ENCODE data around the gene MCMBP.
A peak's percentile ranks its signal among the peaks of the same experiment; 100 is the strongest.
"Not testable (repeated sequence)": the region's sequence is repeated elsewhere in the genome, so short reads cannot be mapped to it uniquely, and the experiment has no call there.

Gene MCMBP

GRCh38 chr10:119827430-119827829, 45.2 kb downstream of the MCMBP start:
- FAIRE-seq = no peak

GRCh38 chr10:119826771-119827170, 45.9 kb downstream of the MCMBP start:
- no peak for FAIRE-seq

- no peak for FAIRE-seq
These were observed 48.3 kb downstream of the MCMBP start for GRCh38 chr10:119824299-119824698.

GRCh38 chr10:119821182-119821581, 51.5 kb downstream of the MCMBP start:
- FAIRE-seq = no peak

- FAIRE-seq = no peak
These were observed 53.8 kb downstream of the MCMBP start for GRCh38 chr10:119818889-119819270.

GRCh38 chr10:119817991-119818888, 54.4 kb downstream of the MCMBP start:
- FAIRE-seq = no peak

GRCh38 chr10:119815671-119816070, 57.0 kb downstream of the MCMBP start:
- no peak for FAIRE-seq

GRCh38 chr10:119812684-119813083, 60.0 kb downstream of the MCMBP start:
- FAIRE-seq = peak; percentile 89

- no peak for FAIRE-seq
These were observed 61.5 kb downstream of the MCMBP start for GRCh38 chr10:119811122-119811521.

- FAIRE-seq = peak; percentile 9
These were observed 64.5 kb downstream of the MCMBP start for GRCh38 chr10:119807960-119808697.

- no peak for FAIRE-seq
These were observed 66.1 kb downstream of the MCMBP start for GRCh38 chr10:119806334-119807130.

GRCh38 chr10:119805702-119806230, 66.9 kb downstream of the MCMBP start:
- FAIRE-seq = peak; percentile 24

- FAIRE-seq = no peak
These were observed 69.4 kb downstream of the MCMBP start for GRCh38 chr10:119803264-119803663.

GRCh38 chr10:119801998-119802538, 70.6 kb downstream of the MCMBP start:
- FAIRE-seq = no peak

GRCh38 chr10:119801176-119801575, 71.5 kb downstream of the MCMBP start:
- FAIRE-seq = no peak

- no peak for FAIRE-seq
These were observed 76.6 kb downstream of the MCMBP start for GRCh38 chr10:119796039-119796438.

GRCh38 chr10:119795101-119795500, 77.5 kb downstream of the MCMBP start:
- FAIRE-seq = not testable (repeated sequence)

- no peak for FAIRE-seq
These were observed 86.4 kb downstream of the MCMBP start for GRCh38 chr10:119786117-119786769.

GRCh38 chr10:119784340-119785067, 88.1 kb downstream of the MCMBP start:
- peak; percentile 95 for FAIRE-seq

GRCh38 chr10:119783665-119784027, 89.0 kb downstream of the MCMBP start:
- FAIRE-seq = no peak

- no peak for FAIRE-seq
These were observed 89.5 kb downstream of the MCMBP start for GRCh38 chr10:119782981-119783664.

Measured in islet of Langerhans (tissue), 1 donor.